Suppressor macrophage treated with lipopolysaccharide for 4 hours (primary cell): ENCODE results near the gene NAT9.

Experiments used
- DNase-seq: peaks from one replicate; pipeline ENCODE4 v3.0.0-alpha.2; 2020

Gene NAT9

DNA sequence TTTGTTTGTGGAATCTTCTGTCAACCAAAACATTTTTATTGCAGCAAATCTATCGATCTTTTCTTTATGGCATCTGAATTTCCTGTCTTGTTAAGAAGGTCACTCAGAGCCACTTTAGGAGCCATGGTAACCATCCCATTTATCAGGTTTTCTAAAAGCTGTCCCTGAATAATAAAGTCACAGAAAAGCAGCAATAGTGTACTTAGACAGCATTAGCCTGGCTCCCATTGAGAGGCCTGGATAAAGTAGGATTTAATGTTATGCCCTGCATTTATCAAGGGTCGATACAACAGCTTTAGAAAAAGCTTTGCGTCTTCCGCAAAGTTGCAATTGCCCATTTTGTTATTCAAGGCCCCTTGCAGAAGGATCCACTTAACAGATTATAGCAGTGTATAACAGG lies 53.4 kb downstream of the NAT9 start:
- no peak for DNase-seq
